Measurements from ENCODE around the gene CPLX4.

The CPLX4 gene

GRCh38 chr18:59266886-59267502 is 51.5 kb downstream of the CPLX4 start:
- H3K4me1 ChIP-seq (ENCODE audit: insufficient read depth, low read length), result no peaks in the 10 kb centered on the region
- H2AFZ ChIP-seq (ENCODE audit: low read depth, low read length), result no peak overlapping the region
- TF ChIP-seq CTCF (IDR thresholded peaks at IDR 0.05; ENCODE audit: borderline replicate concordance, extremely low read depth, low read length, poor library complexity, severe bottlenecking) (no peak), EZH2 (IDR thresholded peaks at IDR 0.05; ENCODE audit: borderline replicate concordance, low read depth, low read length, severe bottlenecking) (no peak)
- H3K9ac ChIP-seq (ENCODE audit: low read depth, low read length), result no peak overlapping the region
- no peaks in the 10 kb centered on the region for H3K36me3 ChIP-seq (ENCODE audit: insufficient read depth, low read length)
- H4K20me1 ChIP-seq (ENCODE audit: insufficient read depth, low read length), result no peaks in the 10 kb centered on the region
- no peak overlapping the region for H3K4me3 ChIP-seq (ENCODE audit: low read depth in 1 of 2, low read length in 2 of 2)
- peaks cover 12% of the 10 kb centered on the region for H3K27me3 ChIP-seq (ENCODE audit: insufficient read depth, low read length, poor library complexity)
- no peaks in the 10 kb centered on the region for H3K79me2 ChIP-seq (ENCODE audit: insufficient read depth, low read length)
- no peaks in the 10 kb centered on the region for H3K9me3 ChIP-seq (ENCODE audit: insufficient read depth, low read length, severe bottlenecking)
- ATAC-seq (ENCODE audit: insufficient read depth, low read depth), result no peak
- H3K4me2 ChIP-seq (ENCODE audit: insufficient read depth, low read length), result no peak overlapping the region
- no peak for DNase-seq
- no peak overlapping the region for H3K27ac ChIP-seq (ENCODE audit: low read length)

GRCh38 chr18:59266459-59266858 is 52.0 kb downstream of the CPLX4 start:
- Histone ChIP-seq H3K4me1 (ENCODE audit: insufficient read depth, low read length) (no peaks in the 10 kb centered on the region), H3K27ac (ENCODE audit: low read length) (no peak overlapping the region), H4K20me1 (ENCODE audit: insufficient read depth, low read length) (no peaks in the 10 kb centered on the region), H3K27me3 (ENCODE audit: insufficient read depth, low read length, poor library complexity) (peaks cover 12% of the 10 kb centered on the region), H3K36me3 (ENCODE audit: insufficient read depth, low read length) (no peaks in the 10 kb centered on the region), H2AFZ (ENCODE audit: low read depth, low read length) (no peak overlapping the region), H3K9ac (ENCODE audit: low read depth, low read length) (no peak overlapping the region), H3K4me2 (ENCODE audit: insufficient read depth, low read length) (no peak overlapping the region), H3K9me3 (ENCODE audit: insufficient read depth, low read length, severe bottlenecking) (no peaks in the 10 kb centered on the region), H3K4me3 (ENCODE audit: low read depth in 1 of 2, low read length in 2 of 2) (no peak overlapping the region), H3K79me2 (ENCODE audit: insufficient read depth, low read length) (no peaks in the 10 kb centered on the region)
- DNase-seq, result no peak
- no peak for TF ChIP-seq EZH2 (IDR thresholded peaks at IDR 0.05; ENCODE audit: borderline replicate concordance, low read depth, low read length, severe bottlenecking)
- no peak for TF ChIP-seq CTCF (IDR thresholded peaks at IDR 0.05; ENCODE audit: borderline replicate concordance, extremely low read depth, low read length, poor library complexity, severe bottlenecking)
- ATAC-seq (ENCODE audit: insufficient read depth, low read depth), result no peak

GRCh38 chr18:59265974-59266369 is 52.5 kb downstream of the CPLX4 start:
- no peak overlapping the region for H3K4me2 ChIP-seq (ENCODE audit: insufficient read depth, low read length)

More at GRCh38 chr18:59265974-59266369, 52.5 kb downstream of the CPLX4 start:
- Histone ChIP-seq H3K27ac (ENCODE audit: low read length) (no peak overlapping the region), H3K9ac (ENCODE audit: low read depth, low read length) (no peak overlapping the region), H3K27me3 (ENCODE audit: insufficient read depth, low read length, poor library complexity) (peaks cover 9% of the 10 kb centered on the region), H3K9me3 (ENCODE audit: insufficient read depth, low read length, severe bottlenecking) (no peaks in the 10 kb centered on the region), H3K4me1 (ENCODE audit: insufficient read depth, low read length) (no peaks in the 10 kb centered on the region), H4K20me1 (ENCODE audit: insufficient read depth, low read length) (no peaks in the 10 kb centered on the region), H2AFZ (ENCODE audit: low read depth, low read length) (no peak overlapping the region), H3K36me3 (ENCODE audit: insufficient read depth, low read length) (no peaks in the 10 kb centered on the region), H3K4me3 (ENCODE audit: low read depth in 1 of 2, low read length in 2 of 2) (no peak overlapping the region), H3K79me2 (ENCODE audit: insufficient read depth, low read length) (no peaks in the 10 kb centered on the region)
- ATAC-seq (ENCODE audit: insufficient read depth, low read depth) (no peak), DNase-seq (no peak)
- TF ChIP-seq CTCF (IDR thresholded peaks at IDR 0.05; ENCODE audit: borderline replicate concordance, extremely low read depth, low read length, poor library complexity, severe bottlenecking) (no peak), EZH2 (IDR thresholded peaks at IDR 0.05; ENCODE audit: borderline replicate concordance, low read depth, low read length, severe bottlenecking) (no peak)
